ENCODE results near the gene PLA2G4B.
A peak's percentile ranks its signal among the peaks of the same experiment; 100 is the strongest.

The PLA2G4B gene

GRCh38 chr15:41805711-41806110 is 32.9 kb upstream of the PLA2G4B start:
- FAIRE-seq = no peak
- TF ChIP-seq SPI1 (IDR thresholded peaks at IDR 0.05; ENCODE audit: low read depth, low read length) (no peak), POLR2A (IDR thresholded peaks at IDR 0.05; ENCODE audit: low read depth, low read length) (no peak), PAX5 (IDR thresholded peaks at IDR 0.05; ENCODE audit: insufficient read depth, low read length, severe bottlenecking) (no peak), POLR2AphosphoS5 (IDR thresholded peaks at IDR 0.05; ENCODE audit: low read depth, low read length) (no peak), TAF1 (IDR thresholded peaks at IDR 0.05; ENCODE audit: low read depth, low read length) (no peak), POU2F2 (IDR thresholded peaks at IDR 0.05; ENCODE audit: low read depth, low read length) (no peak)

GRCh38 chr15:41806291-41807181 is 32.1 kb upstream of the PLA2G4B start:
- no peak for FAIRE-seq

More at GRCh38 chr15:41805711-41806110, 32.9 kb upstream of the PLA2G4B start:
- DNase-seq (ENCODE audit: insufficient read length, low spot score) = no peak

DNA sequence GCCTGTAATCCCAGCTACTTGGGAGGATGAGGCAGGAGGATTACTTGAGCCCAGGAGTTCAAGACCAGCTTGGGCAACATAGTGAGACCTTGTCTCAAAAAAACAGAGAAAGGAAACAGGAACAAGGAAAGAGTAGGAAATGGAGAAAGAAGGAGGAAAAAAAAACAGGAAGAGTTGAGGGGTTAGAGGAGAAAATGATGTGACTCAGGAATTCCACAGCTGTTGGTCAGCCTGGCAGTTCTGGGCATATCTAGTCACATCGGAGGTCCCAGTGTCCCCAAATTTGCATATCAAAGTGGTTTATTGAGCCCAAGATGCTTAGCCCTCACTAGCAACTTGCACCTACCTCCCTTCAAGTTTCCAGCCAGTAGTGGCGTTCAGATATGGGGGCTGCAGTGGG is 29.5 kb upstream of the PLA2G4B start:
- no peak for FAIRE-seq

More at GRCh38 chr15:41806291-41807181, 32.1 kb upstream of the PLA2G4B start:
- no peak for TF ChIP-seq PAX5 (IDR thresholded peaks at IDR 0.05; ENCODE audit: insufficient read depth, low read length, severe bottlenecking)
- no peak for TF ChIP-seq POLR2AphosphoS5 (IDR thresholded peaks at IDR 0.05; ENCODE audit: low read depth, low read length)
- TF ChIP-seq POLR2A (IDR thresholded peaks at IDR 0.05; ENCODE audit: low read depth, low read length) = no peak
- no peak for TF ChIP-seq POU2F2 (IDR thresholded peaks at IDR 0.05; ENCODE audit: low read depth, low read length)
- TF ChIP-seq SPI1 (IDR thresholded peaks at IDR 0.05; ENCODE audit: low read depth, low read length) = no peak
- TF ChIP-seq TAF1 (IDR thresholded peaks at IDR 0.05; ENCODE audit: low read depth, low read length) = no peak
- DNase-seq (ENCODE audit: insufficient read length, low spot score) = no peak

GRCh38 chr15:41809526-41810220 is 29.0 kb upstream of the PLA2G4B start:
- FAIRE-seq (no peak), DNase-seq (ENCODE audit: insufficient read length, low spot score) (no peak)
- no peak for TF ChIP-seq POU2F2 (IDR thresholded peaks at IDR 0.05; ENCODE audit: low read depth, low read length)
- TF ChIP-seq POLR2A (IDR thresholded peaks at IDR 0.05; ENCODE audit: low read depth, low read length) = no peak
- TF ChIP-seq POLR2AphosphoS5 (IDR thresholded peaks at IDR 0.05; ENCODE audit: low read depth, low read length) = no peak
- no peak for TF ChIP-seq TAF1 (IDR thresholded peaks at IDR 0.05; ENCODE audit: low read depth, low read length)
- TF ChIP-seq SPI1 (IDR thresholded peaks at IDR 0.05; ENCODE audit: low read depth, low read length) = no peak

More for the DNA sequence above, 29.5 kb upstream of the PLA2G4B start:
- TF ChIP-seq PAX5 (IDR thresholded peaks at IDR 0.05; ENCODE audit: insufficient read depth, low read length, severe bottlenecking) = no peak
- TF ChIP-seq POU2F2 (IDR thresholded peaks at IDR 0.05; ENCODE audit: low read depth, low read length) = no peak
- no peak for TF ChIP-seq TAF1 (IDR thresholded peaks at IDR 0.05; ENCODE audit: low read depth, low read length)
- no peak for TF ChIP-seq POLR2A (IDR thresholded peaks at IDR 0.05; ENCODE audit: low read depth, low read length)
- no peak for TF ChIP-seq POLR2AphosphoS5 (IDR thresholded peaks at IDR 0.05; ENCODE audit: low read depth, low read length)
- TF ChIP-seq SPI1 (IDR thresholded peaks at IDR 0.05; ENCODE audit: low read depth, low read length) = no peak
- no peak for DNase-seq (ENCODE audit: insufficient read length, low spot score)

DNA sequence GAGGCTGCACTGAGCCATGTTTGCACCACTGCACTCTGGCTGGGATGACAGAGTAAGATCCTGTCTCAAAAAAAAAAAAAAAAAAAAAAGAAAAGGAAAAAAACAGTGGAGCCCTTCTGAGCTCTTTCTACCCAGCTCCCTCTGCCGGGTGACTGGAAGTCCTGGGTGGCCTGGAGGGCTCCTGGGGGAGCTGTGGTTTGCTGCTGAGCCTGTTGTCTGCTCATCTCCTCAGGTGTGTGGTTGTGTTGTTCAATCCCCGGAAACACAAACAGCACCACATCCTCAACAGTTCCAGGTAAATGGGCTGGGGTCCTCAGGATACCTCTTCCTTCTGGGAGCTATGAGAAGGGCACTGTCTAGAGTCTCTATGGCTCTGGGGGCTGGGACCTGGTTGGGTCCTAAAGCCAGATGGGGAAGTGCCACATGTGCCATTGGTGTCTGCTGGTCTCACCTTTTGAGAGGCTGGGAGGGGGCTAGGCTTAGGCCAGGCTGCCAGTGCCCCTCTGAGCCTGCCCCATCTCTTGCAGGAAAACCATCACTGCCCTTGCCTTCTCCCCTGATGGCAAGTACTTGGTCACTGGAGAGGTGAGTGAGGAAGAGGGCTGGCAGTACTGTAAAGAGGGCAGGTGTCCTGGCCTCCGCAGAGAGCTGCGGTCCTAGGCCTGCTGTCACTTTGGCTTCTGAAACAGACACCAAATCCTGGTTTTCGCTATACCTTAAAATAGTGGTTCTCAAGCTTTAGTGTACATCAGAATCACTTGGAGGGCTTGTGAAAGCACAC is 27.8 kb upstream of the PLA2G4B start:
- TF ChIP-seq POLR2AphosphoS5 (IDR thresholded peaks at IDR 0.05; ENCODE audit: low read depth, low read length) (no peak), PAX5 (IDR thresholded peaks at IDR 0.05; ENCODE audit: insufficient read depth, low read length, severe bottlenecking) (no peak), SPI1 (IDR thresholded peaks at IDR 0.05; ENCODE audit: low read depth, low read length) (no peak), TAF1 (IDR thresholded peaks at IDR 0.05; ENCODE audit: low read depth, low read length) (no peak), POLR2A (IDR thresholded peaks at IDR 0.05; ENCODE audit: low read depth, low read length) (no peak), POU2F2 (IDR thresholded peaks at IDR 0.05; ENCODE audit: low read depth, low read length) (no peak)
- DNase-seq (ENCODE audit: insufficient read length, low spot score) = no peak
- no peak for FAIRE-seq

GRCh38 chr15:41811432-41812195 is 27.0 kb upstream of the PLA2G4B start:
- DNase-seq (ENCODE audit: insufficient read length, low spot score) (peak; percentile 75), FAIRE-seq (peak; percentile 88)
- TF ChIP-seq POLR2AphosphoS5 (IDR thresholded peaks at IDR 0.05; ENCODE audit: low read depth, low read length) (no peak), PAX5 (IDR thresholded peaks at IDR 0.05; ENCODE audit: insufficient read depth, low read length, severe bottlenecking) (no peak), SPI1 (IDR thresholded peaks at IDR 0.05; ENCODE audit: low read depth, low read length) (no peak), POLR2A (IDR thresholded peaks at IDR 0.05; ENCODE audit: low read depth, low read length) (no peak), POU2F2 (IDR thresholded peaks at IDR 0.05; ENCODE audit: low read depth, low read length) (no peak), TAF1 (IDR thresholded peaks at IDR 0.05; ENCODE audit: low read depth, low read length) (no peak)

GRCh38 chr15:41812820-41813375 is 25.7 kb upstream of the PLA2G4B start:
- no peak for FAIRE-seq
- no peak for TF ChIP-seq POLR2AphosphoS5 (IDR thresholded peaks at IDR 0.05; ENCODE audit: low read depth, low read length)
- no peak for TF ChIP-seq POLR2A (IDR thresholded peaks at IDR 0.05; ENCODE audit: low read depth, low read length)
- TF ChIP-seq TAF1 (IDR thresholded peaks at IDR 0.05; ENCODE audit: low read depth, low read length) = no peak
- no peak for TF ChIP-seq POU2F2 (IDR thresholded peaks at IDR 0.05; ENCODE audit: low read depth, low read length)
- TF ChIP-seq PAX5 (IDR thresholded peaks at IDR 0.05; ENCODE audit: insufficient read depth, low read length, severe bottlenecking) = no peak
- no peak for TF ChIP-seq SPI1 (IDR thresholded peaks at IDR 0.05; ENCODE audit: low read depth, low read length)
- DNase-seq (ENCODE audit: insufficient read length, low spot score) = no peak

GRCh38 chr15:41813426-41813825 is 25.2 kb upstream of the PLA2G4B start:
- DNase-seq (ENCODE audit: insufficient read length, low spot score) = no peak
- TF ChIP-seq TAF1 (IDR thresholded peaks at IDR 0.05; ENCODE audit: low read depth, low read length) (no peak), POLR2A (IDR thresholded peaks at IDR 0.05; ENCODE audit: low read depth, low read length) (no peak), SPI1 (IDR thresholded peaks at IDR 0.05; ENCODE audit: low read depth, low read length) (no peak), POU2F2 (IDR thresholded peaks at IDR 0.05; ENCODE audit: low read depth, low read length) (no peak), POLR2AphosphoS5 (IDR thresholded peaks at IDR 0.05; ENCODE audit: low read depth, low read length) (no peak), PAX5 (IDR thresholded peaks at IDR 0.05; ENCODE audit: insufficient read depth, low read length, severe bottlenecking) (no peak)
- FAIRE-seq = no peak

Measured in GM12891 (cell line).